Gastroesophageal sphincter (tissue), 3 donors: ENCODE results near the gene MYO1D.

Experiments
- CTCF ChIP-seq, 4 experiments: fragments of 200-600 bp in 2 of 4; fragments of 450-650 bp in 2 of 4; sonication (generic) in 1 of 4; IDR thresholded peaks; one replicate each; pipeline ENCODE4 v1.5.1; 2017 to 2019; ENCODE audit warnings: antibody characterized with exemption in 4 of 4, mild to moderate bottlenecking in 2 of 4, moderate library complexity in 2 of 4
- EP300 ChIP-seq: sonication (generic); formaldehyde crosslinking; IDR thresholded peaks from one replicate; pipeline ENCODE4 v1.6.1; 2017; ENCODE audit warnings: antibody characterized with exemption, mild to moderate bottlenecking
- POLR2A ChIP-seq, 2 donors: fragments of 450-650 bp; IDR thresholded peaks; one replicate each; pipeline ENCODE4 v1.6.1; 2017; ENCODE audit warnings: antibody characterized with exemption in 2 of 2, mild to moderate bottlenecking in 2 of 2, moderate library complexity in 1 of 2
- POLR2AphosphoS5 ChIP-seq: sonication (generic); formaldehyde crosslinking; IDR thresholded peaks from one replicate; pipeline ENCODE4 v1.6.1; 2017; ENCODE audit warnings: antibody characterized with exemption

- no peak for TF ChIP-seq POLR2A (IDR thresholded peaks at IDR 0.05)
- TF ChIP-seq POLR2AphosphoS5: no peak
- no peak for TF ChIP-seq CTCF (IDR thresholded peaks at IDR 0.05)
- no peak for TF ChIP-seq EP300
Observed at GRCh38 chr17:32709562-32709961, 167.4 kb downstream of the MYO1D start.
